GM12878 (cell line): Measurements from ENCODE around the gene STXBP4. TPM values are rescaled to one million over a fixed set of nuclear protein-coding genes. Genes with fewer than 3 reads are reported as not detected.

Experiments
- polyA plus RNA-seq, 11 experiments: library from polyadenylated mRNA; depleted of rRNA in 4 of 11; unstranded in 6 of 11; stranded (reverse) in 5 of 11; fragments of >200 nt; fragmentation: Nextera tagmentation in 4 of 11; fragmentation: Illumina TruSeq in 1 of 11; extraction: Ambion mirVana in 4 of 11; extraction: Trizol in 1 of 11; gene quantifications; 1 replicate in 1 of 11; 2 replicates in 10 of 11; pipeline versions ENCODE4 v1.2.1 to v1.2.3, GENCODE V29; 2011 to 2016; ENCODE audit warnings: inconsistent platforms in 2 of 11, missing spikeins in 2 of 11, low read depth in 1 of 11
- small RNA-seq: library from RNA; depleted of rRNA; stranded (forward); fragments of <200 nt; gene quantifications from one replicate; pipeline ENCODE3, GENCODE V24; 2014
- total RNA-seq, 4 experiments: library from RNA; depleted of rRNA in 3 of 4; stranded (reverse); fragments of >200 nt in 3 of 4; fragmentation: Illumina TruSeq in 1 of 4; extraction: Trizol in 1 of 4; gene quantifications; 2 replicates each; pipeline versions ENCODE4 v1.2.1 to v1.2.3, GENCODE V29; 2013 to 2021

STXBP4 gene
- total and polyA plus RNA-seq, 10 of the 15 experiments (the other 5 are each of a cell fraction or from before 2014, with no cell fraction given): 4.3 to 11.0 (median 6.7) TPM

Small RNAs within 50 kb of the gene (small RNA-seq; reads per million reads assigned to genes)
- gene AC007485.1: not detected

Other genes with a start within 250 kb of the STXBP4 start
- gene TOM1L1, start 67.9 kb upstream of the STXBP4 start, total RNA-seq (2014; rRNA removed): 2.2 and 3.4 TPM in 2 replicates
- gene TOM1L1, start 67.9 kb upstream of the STXBP4 start, total RNA-seq (2014; rRNA removed; fragmentation: Illumina TruSeq; extraction: Trizol): 3.0 and 3.2 TPM in 2 replicates
- 2.3 and 2.7 TPM in 2 replicates for gene TOM1L1, start 67.9 kb upstream of the STXBP4 start, total RNA-seq (2021)
- 8.8 and 11.0 TPM in 2 replicates for gene TOM1L1, start 67.9 kb upstream of the STXBP4 start, polyA plus RNA-seq (2011; rRNA removed)
- gene TOM1L1, start 67.9 kb upstream of the STXBP4 start, polyA plus RNA-seq (2014; fragmentation: Illumina TruSeq; extraction: Trizol): 2.6 and 4.5 TPM in 2 replicates
- 1 to 10 TPM; 1.9 to 3.0 TPM for gene TOM1L1, start 67.9 kb upstream of the STXBP4 start, polyA plus RNA-seq (2014; fragmentation: Nextera tagmentation; extraction: Ambion mirVana)
- 1.5 and 2.5 TPM in 2 replicates for gene TOM1L1, start 67.9 kb upstream of the STXBP4 start, polyA plus RNA-seq (2014; rRNA removed)
- 1 to 10 TPM; 2.1 to 2.7 TPM for gene TOM1L1, start 67.9 kb upstream of the STXBP4 start, polyA plus RNA-seq (2016; fragmentation: Nextera tagmentation; extraction: Ambion mirVana)
- gene COX11, start 111 bp upstream of the STXBP4 start, total RNA-seq (2014; rRNA removed): 57.2 and 66.0 TPM in 2 replicates
- gene COX11, start 111 bp upstream of the STXBP4 start, total RNA-seq (2014; rRNA removed; fragmentation: Illumina TruSeq; extraction: Trizol): 22.4 and 28.9 TPM in 2 replicates
- 50.0 and 52.0 TPM in 2 replicates for gene COX11, start 111 bp upstream of the STXBP4 start, total RNA-seq (2021)
- 51.6 and 55.4 TPM in 2 replicates for gene COX11, start 111 bp upstream of the STXBP4 start, polyA plus RNA-seq (2011; rRNA removed)
- gene COX11, start 111 bp upstream of the STXBP4 start, polyA plus RNA-seq (2014; fragmentation: Illumina TruSeq; extraction: Trizol): 22.4 and 23.3 TPM in 2 replicates
- 10 to 100 TPM; 13.8 to 21.5 TPM for gene COX11, start 111 bp upstream of the STXBP4 start, polyA plus RNA-seq (2014; fragmentation: Nextera tagmentation; extraction: Ambion mirVana)
- gene COX11, start 111 bp upstream of the STXBP4 start, polyA plus RNA-seq (2014; rRNA removed): 69.4 and 72.1 TPM in 2 replicates
- gene COX11, start 111 bp upstream of the STXBP4 start, polyA plus RNA-seq (2016; fragmentation: Nextera tagmentation; extraction: Ambion mirVana): 10 to 100 TPM; 54.1 to 54.6 TPM